Neuron (in vitro differentiated cells): ENCODE measurements around the gene SLC35B4.
"Not testable (repeated sequence)": the region's sequence is repeated elsewhere in the genome, so short reads cannot be mapped to it uniquely, and the experiment has no call there.

Source experiments
- H2AFZ ChIP-seq: one replicate; pipeline ENCODE4 v1.6.1; 2013; ENCODE audit warnings: low read depth, mild to moderate bottlenecking, inconsistent platforms, low read length, moderate library complexity
- H3K27me3 ChIP-seq: one replicate; pipeline ENCODE4 v1.6.1; 2013; ENCODE audit warnings: low read length; ENCODE audit not compliant: insufficient read depth
- H3K36me3 ChIP-seq: one replicate; pipeline ENCODE4 v1.6.1; 2013; ENCODE audit warnings: low read length; ENCODE audit not compliant: insufficient read depth
- H3K4me1 ChIP-seq: one replicate; pipeline ENCODE4 v1.6.1; 2013; ENCODE audit warnings: low read length; ENCODE audit not compliant: insufficient read depth
- H3K4me3 ChIP-seq: 2 replicates; pipeline ENCODE4 v1.5.1; 2013; ENCODE audit warnings: mild to moderate bottlenecking, low read length, moderate library complexity
- H3K9me3 ChIP-seq: one replicate; pipeline ENCODE4 v1.6.1; 2013; ENCODE audit warnings: low read length

The SLC35B4 gene

DNA sequence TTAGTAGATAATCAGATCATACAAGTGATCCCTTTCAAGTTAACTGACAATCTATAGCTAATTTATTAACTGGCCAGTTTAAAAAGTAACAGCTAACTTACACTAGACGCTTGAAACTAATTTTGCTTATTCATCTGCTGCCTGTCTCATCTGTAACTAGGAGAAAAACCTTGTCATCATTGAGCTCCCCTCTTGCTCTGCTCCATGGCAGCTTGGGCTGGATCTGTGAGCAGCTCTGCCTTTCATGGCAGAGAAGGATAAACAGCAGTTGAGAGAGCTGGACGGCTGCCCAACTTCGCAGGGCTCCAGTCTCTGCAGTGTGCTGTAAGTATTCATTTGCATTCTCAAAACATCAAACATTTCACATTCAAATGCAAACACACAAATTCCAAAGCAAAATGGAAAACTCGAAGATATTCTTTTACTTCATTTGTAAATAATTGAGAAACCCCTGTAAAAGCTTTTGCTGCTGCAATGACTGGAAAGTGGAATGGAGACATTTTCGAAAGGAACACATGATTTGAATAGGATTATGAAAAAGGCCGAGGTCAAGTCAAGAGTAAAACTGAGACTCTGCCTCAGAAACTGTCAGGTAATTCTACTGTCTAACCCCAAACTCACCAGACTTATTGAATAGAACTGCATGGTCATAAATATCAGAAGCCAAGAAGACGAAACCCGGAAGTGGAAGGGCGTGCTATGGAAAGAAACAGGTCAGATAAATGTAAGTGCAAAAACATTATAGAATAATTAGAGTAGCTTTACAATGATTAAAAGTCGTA is 17.6 kb downstream of the SLC35B4 start:
- Histone ChIP-seq H3K4me3 (no peak overlapping the region), H3K4me1 (no peaks in the 10 kb centered on the region), H2AFZ (no peak overlapping the region), H3K9me3 (peaks cover 5% of the 10 kb centered on the region), H3K27me3 (no peaks in the 10 kb centered on the region), H3K36me3 (peaks cover 77% of the 10 kb centered on the region)

DNA sequence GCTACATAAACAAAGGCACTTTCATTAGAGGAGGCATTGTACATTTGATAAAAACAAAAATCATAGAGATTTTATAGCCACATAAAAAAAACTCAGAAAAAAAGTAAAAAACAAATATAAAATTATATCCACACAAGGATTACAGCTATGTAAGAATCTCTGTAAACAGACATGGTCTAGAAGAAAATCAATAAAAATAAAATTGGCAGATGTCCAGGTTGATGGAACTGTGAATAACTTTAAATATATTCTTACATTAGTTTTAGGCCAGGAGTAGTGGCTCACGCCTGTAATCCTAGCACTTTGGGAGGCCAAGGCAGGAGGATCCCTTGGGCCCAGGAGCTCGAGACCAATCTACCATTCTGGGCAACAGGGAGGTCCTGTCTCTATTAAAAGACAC is 19.2 kb downstream of the SLC35B4 start:
- Histone ChIP-seq H3K4me3 (no peak overlapping the region), H3K9me3 (peaks cover 5% of the 10 kb centered on the region), H3K4me1 (no peaks in the 10 kb centered on the region), H3K36me3 (peaks cover 70% of the 10 kb centered on the region), H2AFZ (no peak overlapping the region), H3K27me3 (no peaks in the 10 kb centered on the region)

DNA sequence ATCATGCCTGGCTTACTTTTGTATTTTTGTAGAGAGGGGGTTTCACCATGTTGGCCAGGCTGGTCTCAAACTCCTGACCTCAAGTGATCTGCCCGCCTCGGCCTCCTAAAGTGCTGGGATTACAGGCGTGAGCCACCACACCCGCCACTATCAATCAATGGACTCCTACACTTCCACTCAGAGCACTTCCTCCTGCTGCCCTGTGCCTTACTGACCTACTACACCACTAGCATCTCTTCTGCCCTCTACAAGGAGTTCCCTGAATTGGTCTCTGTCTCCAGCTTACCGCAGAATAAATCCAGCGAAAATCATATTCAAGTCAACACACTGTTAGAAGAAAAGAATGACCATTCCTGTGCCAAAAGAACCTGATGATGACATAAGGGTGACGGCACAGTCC is 20.7 kb downstream of the SLC35B4 start:
- H3K4me3 ChIP-seq, result not testable (repeated sequence)
- H3K36me3 ChIP-seq, result peaks cover 56% of the 10 kb centered on the region

DNA sequence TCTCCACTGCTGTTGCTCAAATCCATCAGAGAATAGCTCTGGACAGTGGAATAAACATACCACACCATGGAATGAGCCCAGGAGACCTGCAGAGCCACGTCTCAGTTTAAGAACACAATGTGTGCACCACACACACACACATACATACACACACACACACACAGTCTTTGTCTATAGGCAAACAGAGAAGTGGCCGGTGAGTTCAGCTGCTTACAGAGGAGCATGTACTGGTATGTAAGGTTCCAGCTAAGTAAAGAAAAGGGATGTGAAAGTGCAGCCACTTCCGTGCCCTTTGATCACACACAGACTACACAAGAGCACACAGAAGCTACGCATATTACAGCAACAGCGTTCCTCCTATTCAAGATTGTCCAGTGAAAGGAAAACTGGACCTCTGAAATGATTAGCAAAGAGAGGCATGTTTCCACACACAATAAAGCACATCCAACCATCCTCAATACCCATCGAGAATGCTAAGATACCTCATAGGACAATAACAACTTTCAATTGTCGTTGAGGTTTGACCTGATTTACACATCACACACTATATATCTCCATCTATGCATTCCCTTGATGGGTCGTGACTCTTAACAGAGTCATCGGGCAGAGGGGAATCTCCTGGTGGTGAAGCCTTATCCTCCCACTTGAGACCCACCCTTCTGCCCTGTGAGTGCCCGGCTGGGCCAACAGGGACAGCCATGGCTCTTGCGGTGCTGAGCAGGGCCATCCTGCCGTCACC is 23.6 kb downstream of the SLC35B4 start:
- peaks cover 37% of the 10 kb centered on the region for H3K36me3 ChIP-seq
- peaks cover 5% of the 10 kb centered on the region for H3K9me3 ChIP-seq
- H3K27me3 ChIP-seq, result no peaks in the 10 kb centered on the region
- H3K4me3 ChIP-seq, result no peak overlapping the region
- H2AFZ ChIP-seq, result no peak overlapping the region
- H3K4me1 ChIP-seq, result no peaks in the 10 kb centered on the region

More for the DNA sequence above, 20.7 kb downstream of the SLC35B4 start:
- not testable (repeated sequence) for H3K27me3 ChIP-seq, H3K9me3 ChIP-seq, H2AFZ ChIP-seq, H3K4me1 ChIP-seq

DNA sequence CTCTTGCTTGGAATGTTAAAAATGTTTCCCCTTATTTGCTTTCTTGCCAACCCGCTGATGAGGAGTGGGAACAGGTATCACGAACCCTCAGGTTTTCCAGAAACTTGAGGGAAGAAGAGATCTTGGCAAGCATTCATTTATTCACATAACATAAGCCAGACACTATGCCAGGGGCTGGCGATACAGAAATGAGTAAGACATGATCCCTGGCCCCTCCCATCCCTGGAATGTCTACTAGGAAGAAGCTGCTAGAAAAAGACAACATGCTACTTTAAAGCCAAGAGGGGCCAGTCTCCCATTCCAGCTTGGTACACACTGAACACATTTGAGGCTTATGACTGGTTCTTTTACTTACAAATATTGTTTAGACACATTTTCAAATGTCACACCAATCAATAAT is 26.4 kb downstream of the SLC35B4 start:
- no peaks in the 10 kb centered on the region for H3K4me1 ChIP-seq
- H3K9me3 ChIP-seq, result peaks cover 2% of the 10 kb centered on the region
- no peak overlapping the region for H2AFZ ChIP-seq
- H3K36me3 ChIP-seq, result peaks cover 18% of the 10 kb centered on the region
- no peak overlapping the region for H3K4me3 ChIP-seq
- no peaks in the 10 kb centered on the region for H3K27me3 ChIP-seq

DNA sequence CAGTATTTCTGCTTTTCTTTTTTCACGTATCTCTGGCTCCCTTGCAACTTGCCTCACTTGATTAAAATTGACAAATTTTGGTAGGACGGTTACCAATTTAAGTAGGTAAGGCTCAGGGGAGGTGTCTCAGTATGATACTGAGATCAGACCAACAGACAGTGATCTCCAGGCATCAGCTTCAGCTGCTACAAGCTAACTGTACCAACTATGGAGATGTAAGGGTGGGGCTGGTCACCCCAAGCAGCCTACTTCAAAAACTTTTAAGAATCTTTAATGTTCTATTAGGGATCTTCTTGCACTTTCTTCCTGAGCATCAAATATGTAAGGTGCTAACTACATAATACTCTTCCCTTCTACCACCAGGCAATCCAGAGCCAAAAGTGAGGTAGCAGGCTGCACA is 26.9 kb downstream of the SLC35B4 start:
- H3K27me3 ChIP-seq, result no peaks in the 10 kb centered on the region
- H3K4me1 ChIP-seq, result no peaks in the 10 kb centered on the region
- peaks cover 14% of the 10 kb centered on the region for H3K36me3 ChIP-seq
- H3K9me3 ChIP-seq, result peaks cover under 1% of the 10 kb centered on the region
- H2AFZ ChIP-seq, result no peak overlapping the region
- no peak overlapping the region for H3K4me3 ChIP-seq

DNA sequence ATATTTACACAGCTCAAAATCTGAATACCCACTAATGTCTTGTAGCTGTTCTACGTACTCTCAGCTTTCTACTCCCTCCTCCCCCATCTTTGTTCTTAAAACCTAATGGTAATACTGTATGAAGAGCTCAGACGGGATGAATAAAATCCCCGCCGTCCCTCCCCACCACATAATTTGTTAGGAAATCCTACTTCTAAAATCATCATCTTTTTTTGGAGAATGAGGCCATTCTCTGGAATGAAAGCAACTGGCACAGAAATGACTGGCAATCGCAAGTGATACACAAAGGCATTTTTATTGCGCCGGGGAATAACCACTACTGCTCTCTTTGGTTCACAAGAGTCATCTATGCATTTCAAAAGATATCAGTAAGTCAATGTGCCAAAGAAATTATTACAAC is 27.3 kb downstream of the SLC35B4 start:
- peaks cover 1% of the 10 kb centered on the region for H3K4me1 ChIP-seq
- H3K4me3 ChIP-seq, result no peak overlapping the region

DNA sequence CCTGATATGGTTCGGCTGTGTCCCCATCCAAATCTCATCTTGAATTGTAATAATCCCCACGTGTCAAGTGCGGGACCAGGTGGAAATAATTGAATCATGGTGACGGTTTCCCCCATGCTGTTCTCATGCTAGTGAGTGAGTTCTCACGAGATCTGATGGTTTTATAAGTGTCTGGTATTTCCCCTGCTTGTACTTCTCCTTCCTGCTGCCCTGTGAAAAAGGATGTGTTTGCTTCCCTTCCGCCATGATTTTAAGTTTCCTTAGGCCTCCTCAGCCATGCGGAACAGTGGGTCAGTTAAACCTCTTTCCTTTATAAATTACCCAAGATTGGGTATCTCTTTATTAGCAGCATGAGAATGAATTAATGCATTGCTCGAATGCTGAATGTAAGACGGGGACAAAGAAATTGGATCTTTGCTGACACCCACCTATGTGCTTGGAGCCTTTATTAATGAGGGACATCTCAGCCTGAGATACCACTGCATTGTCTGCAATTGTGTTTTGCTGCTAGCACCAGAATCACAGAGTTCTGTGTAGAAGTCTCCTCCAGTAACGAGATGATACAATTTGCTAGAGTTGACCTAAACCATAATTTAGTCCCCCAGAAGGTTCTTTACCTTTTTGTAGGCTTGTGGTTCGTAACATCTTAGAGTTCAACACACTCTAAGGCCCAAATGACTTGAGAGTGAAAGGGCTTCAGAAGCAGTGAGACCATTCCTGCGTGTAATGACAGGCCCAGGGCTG is 28.6 kb downstream of the SLC35B4 start:
- H3K27me3 ChIP-seq, result no peaks in the 10 kb centered on the region
- H2AFZ ChIP-seq, result no peak overlapping the region
- H3K4me1 ChIP-seq, result peaks cover 10% of the 10 kb centered on the region
- H3K36me3 ChIP-seq, result peaks cover 4% of the 10 kb centered on the region
- no peaks in the 10 kb centered on the region for H3K9me3 ChIP-seq
- H3K4me3 ChIP-seq, result no peak overlapping the region

More for the DNA sequence above, 27.3 kb downstream of the SLC35B4 start:
- H3K9me3 ChIP-seq, result no peaks in the 10 kb centered on the region
- H3K27me3 ChIP-seq, result no peaks in the 10 kb centered on the region
- H3K36me3 ChIP-seq, result peaks cover 10% of the 10 kb centered on the region
- no peak overlapping the region for H2AFZ ChIP-seq

DNA sequence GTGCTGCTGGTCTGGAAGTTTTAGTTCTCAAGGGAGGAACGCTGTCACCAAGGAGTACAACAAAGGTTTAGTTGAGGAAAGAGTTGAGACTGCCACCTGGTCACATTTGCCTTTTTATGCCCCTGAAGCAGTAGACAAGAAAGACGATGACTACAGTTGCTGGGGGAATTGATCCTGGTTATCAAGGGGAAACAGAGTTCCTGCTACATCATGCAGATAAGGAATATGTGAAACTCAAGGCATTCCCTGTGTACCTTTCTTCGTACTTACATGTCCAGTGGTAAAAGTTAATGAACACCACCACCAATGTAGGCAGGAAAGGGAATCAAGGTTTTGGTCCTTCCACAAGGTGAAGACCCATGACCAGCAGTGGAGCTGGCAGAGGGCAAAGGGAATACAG is 31.8 kb downstream of the SLC35B4 start:
- Histone ChIP-seq H3K27me3 (no peaks in the 10 kb centered on the region), H3K4me1 (peaks cover 11% of the 10 kb centered on the region), H3K9me3 (no peaks in the 10 kb centered on the region), H2AFZ (no peak overlapping the region), H3K36me3 (no peaks in the 10 kb centered on the region), H3K4me3 (no peak overlapping the region)

DNA sequence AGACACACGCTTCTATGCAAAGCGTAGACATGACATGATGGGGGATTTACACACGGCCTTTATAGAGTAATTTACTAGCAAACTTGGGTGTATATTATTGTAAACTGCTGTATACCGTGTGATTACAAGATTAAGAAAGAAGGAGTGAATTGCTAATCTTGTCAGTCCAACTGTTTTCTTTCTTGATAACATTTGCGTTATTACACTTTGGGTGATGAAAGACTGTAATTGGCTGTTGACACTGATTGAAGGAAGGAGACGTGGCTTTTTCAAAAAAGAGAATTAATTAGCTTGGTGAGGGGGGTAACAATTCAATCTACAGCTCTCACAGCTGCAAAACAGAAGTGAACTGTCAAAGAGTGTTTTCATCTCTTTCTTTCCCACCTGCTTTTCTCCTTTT is 32.7 kb downstream of the SLC35B4 start:
- H2AFZ ChIP-seq, result no peak overlapping the region
- H3K9me3 ChIP-seq, result no peaks in the 10 kb centered on the region
- H3K4me1 ChIP-seq, result peaks cover 11% of the 10 kb centered on the region
- no peaks in the 10 kb centered on the region for H3K36me3 ChIP-seq
- no peak overlapping the region for H3K4me3 ChIP-seq
- no peaks in the 10 kb centered on the region for H3K27me3 ChIP-seq

DNA sequence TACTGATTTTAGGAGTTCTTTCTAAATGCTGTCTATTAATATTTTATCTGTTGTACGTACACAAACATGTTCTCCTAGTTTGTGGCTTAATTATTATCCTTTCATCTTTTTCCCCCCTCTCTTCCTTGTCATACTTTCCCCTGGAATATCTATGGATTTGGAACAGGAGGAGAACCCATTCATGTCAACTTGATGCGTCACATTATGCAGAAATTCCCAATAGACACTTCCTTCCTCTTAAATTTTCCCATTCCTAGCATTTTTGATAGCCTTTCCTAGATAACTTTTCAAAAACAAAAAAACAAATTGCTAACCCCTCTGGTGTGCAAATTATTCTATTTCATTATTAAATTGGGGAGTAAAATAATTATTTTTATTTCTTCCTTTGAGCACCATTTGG is 36.2 kb downstream of the SLC35B4 start:
- peaks cover 13% of the 10 kb centered on the region for H3K4me1 ChIP-seq
- no peaks in the 10 kb centered on the region for H3K27me3 ChIP-seq
- H3K9me3 ChIP-seq, result no peaks in the 10 kb centered on the region
- no peaks in the 10 kb centered on the region for H3K36me3 ChIP-seq
- H2AFZ ChIP-seq, result no peak overlapping the region
- H3K4me3 ChIP-seq, result no peak overlapping the region

DNA sequence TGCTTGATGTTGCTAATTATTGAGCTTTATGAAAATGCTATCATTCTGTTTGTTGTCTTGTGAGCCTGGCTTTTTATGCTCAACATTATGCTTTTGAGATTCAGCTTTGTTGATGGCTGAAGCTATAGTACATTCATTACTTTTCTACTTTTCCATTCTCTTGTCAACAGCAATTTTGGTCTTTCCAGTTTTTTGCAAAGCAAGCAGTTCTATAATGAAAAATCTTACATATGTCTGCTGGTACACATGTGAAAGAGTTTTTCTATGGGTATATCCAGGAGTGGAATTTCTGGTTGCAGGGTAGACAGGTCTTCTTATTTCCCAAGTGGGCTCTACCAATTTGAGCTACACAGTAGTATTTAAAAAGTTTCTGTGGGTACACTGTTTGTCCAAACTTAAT is 36.8 kb downstream of the SLC35B4 start:
- Histone ChIP-seq H3K9me3 (no peaks in the 10 kb centered on the region), H3K4me1 (peaks cover 13% of the 10 kb centered on the region), H3K4me3 (no peak overlapping the region), H2AFZ (no peak overlapping the region), H3K36me3 (no peaks in the 10 kb centered on the region), H3K27me3 (no peaks in the 10 kb centered on the region)

DNA sequence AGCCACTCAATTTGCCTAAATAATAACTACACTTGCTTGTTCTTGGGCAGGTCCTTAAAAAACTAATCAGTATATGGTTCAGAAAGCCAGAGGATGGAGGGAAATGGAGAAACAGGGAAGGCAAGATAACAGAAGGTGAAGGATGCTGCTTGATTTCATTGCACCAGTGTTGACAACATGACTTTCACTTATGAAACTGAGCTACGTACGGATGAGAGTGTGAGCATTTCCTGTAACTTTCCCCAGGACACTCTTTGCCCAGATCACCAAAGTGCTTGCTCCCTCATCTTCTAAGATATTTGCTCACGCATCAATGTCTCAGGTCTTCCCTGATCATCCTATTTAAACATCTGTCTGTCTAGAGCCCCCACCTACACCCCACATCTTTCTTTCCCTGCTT is 37.4 kb downstream of the SLC35B4 start:
- no peak overlapping the region for H2AFZ ChIP-seq
- no peaks in the 10 kb centered on the region for H3K9me3 ChIP-seq
- H3K36me3 ChIP-seq, result no peaks in the 10 kb centered on the region
- H3K27me3 ChIP-seq, result no peaks in the 10 kb centered on the region
- H3K4me3 ChIP-seq, result no peak overlapping the region
- H3K4me1 ChIP-seq, result peaks cover 11% of the 10 kb centered on the region
